NOMO-1 treated with DMSO at 0.1 percent for 48 hours (cell line): Measurements from ENCODE around the gene TMED3.
"Not testable (repeated sequence)": the region's sequence is repeated elsewhere in the genome, so short reads cannot be mapped to it uniquely, and the experiment has no call there.

ENCODE experiments used
- DNase-seq: peaks from one replicate; lab custom pipeline; 2025; ENCODE audit not compliant: unreplicated experiment; lab: John Stamatoyannopoulos, UW

The TMED3 gene

DNA sequence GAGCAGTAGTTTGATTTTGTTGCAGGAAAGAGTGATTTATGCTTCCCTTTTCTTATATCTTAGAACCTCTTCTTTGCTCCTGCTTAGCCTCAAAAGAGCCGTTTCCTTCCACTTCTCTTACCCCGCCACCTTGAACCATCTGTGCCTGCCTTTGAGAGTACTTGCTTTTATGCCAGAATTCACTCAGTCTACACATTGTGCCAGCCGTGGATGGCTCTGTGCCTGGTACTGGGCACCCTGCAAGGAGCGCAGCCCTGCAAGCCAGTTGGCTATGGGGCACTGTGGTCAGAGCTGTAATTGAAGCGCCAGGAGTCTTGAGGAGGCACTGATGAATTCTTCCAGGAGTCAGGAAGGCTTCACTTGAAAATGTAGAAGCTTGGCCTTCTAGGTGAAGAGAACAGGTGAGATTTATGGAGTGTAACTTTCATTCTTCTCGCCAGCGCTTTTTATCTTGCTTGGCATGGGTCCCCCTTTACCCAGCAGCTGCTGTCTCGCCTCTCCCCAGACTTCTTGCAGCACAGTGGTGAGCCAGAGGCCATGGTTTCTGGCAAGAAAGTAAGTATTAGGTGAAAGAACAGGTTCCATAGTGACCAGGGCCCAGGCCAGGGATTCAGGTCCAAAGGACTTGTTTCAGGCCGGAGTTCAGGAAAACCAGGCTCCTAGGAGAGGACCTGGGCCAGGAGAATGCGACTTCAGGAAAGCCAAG lies 4.9 kb downstream of the TMED3 start:
- DNase-seq = no peak

DNA sequence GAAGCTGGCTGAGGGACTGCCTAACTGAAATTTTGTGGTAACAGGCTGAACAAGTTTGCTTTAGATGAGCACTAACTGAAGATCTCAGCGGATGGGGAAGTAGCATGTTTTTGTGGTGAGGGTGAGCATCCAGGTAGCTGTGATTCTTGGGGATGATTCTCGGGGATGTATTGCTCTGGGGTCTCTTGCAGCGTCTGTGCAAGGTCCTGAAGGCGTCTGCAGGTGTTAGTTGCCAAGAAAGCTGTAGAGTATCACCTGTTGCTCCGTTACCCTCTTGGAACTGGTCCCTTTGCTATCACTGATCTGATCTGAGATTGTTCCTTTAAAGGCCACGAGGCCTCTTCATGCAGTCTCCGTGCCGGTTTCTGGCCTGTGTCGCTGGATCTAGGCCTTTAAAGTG lies 6.0 kb downstream of the TMED3 start:
- DNase-seq = no peak

DNA sequence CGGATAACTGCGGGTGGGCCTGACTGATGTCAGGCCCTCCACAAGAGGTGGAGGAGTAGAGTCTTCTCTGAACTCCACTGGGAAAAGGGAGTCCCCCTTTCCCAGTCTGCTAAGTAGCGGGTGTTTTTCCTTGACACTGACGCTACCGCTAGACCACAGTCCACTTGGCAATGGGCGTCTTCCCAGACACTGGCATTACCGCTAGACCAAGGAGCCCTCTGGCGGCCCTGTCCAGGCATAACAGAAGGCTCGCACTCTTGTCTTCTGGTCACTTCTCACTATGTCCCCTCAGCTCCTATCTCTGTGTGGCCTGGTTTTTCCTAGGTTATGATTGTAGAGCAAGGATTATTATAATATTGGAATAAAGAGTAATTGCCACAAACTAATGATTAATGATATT lies 9.1 kb downstream of the TMED3 start:
- not testable (repeated sequence) for DNase-seq

DNA sequence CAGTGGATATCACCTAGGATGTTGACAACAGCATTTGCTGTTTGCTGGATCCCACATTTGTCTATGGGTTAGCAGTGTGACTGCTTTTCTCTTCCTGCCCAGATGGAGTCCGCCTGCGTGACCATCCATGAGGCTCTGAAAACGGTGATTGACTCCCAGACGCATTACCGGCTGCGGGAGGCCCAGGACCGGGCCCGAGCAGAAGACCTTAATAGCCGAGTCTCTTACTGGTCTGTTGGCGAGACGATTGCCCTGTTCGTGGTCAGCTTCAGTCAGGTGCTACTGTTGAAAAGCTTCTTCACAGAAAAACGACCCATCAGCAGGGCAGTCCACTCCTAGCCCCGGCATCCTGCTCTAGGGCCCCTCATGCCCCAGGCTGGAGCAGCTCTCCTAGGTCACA lies 11.0 kb downstream of the TMED3 start:
- DNase-seq = no peak

DNA sequence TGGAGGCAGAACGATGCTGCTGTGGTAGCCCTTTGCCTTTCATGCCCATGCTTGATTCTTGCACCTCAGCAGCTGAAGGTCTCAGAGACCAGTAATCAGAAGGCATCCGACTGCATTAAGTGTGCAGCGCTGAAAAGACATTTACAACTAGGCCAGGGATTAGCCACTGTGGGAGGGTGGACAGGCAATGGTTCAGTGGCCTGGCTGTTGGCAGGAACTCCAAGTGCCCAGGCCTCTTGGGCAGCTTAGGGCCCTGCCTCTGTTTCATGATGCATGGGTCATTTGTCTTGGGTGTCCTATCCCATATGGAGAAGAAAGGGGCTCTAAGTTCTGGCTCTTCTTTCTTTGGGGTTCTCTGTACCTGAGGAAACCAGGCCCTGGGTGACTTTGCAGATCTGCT lies 11.4 kb downstream of the TMED3 start:
- no peak for DNase-seq

DNA sequence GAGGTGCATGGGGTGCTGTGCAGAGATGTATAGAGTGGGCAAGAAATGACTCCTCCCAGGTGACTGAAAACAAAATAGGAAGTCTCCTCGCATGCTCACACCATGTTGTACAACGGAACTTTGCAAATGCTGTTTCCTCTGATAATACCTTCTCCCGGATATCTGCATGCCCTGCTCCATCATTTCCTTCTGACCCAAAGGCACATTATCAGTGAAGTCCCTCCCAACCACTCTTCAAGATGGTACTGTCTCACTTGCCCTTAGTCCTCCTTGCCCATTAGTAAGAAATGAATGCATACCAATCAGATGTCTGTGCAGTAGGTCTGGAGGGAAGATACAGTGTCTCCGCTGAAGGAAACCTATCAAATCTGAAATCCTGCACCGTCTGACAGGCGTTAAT lies 12.0 kb downstream of the TMED3 start:
- DNase-seq = no peak

DNA sequence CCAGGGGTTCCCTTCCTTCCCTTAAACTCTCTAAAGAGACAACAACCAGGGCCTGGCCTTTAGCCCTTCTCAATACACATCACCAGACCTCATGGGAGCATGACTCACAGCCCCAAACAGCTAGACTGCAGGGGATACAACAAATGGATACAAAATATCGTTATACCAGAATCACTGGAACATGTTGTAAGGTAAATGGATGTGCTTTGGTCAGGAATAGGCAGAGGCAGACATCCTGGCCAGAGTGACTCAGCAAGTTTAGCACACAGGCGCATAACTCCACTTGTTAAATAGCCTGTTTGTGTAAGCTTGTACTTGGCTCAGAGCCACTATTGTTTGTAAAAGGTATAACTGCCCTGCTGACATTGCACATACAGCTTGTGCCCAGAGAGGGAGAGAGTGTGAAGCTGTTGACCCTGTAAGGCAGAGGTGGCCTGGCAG lies 18.3 kb downstream of the TMED3 start:
- no peak for DNase-seq

DNA sequence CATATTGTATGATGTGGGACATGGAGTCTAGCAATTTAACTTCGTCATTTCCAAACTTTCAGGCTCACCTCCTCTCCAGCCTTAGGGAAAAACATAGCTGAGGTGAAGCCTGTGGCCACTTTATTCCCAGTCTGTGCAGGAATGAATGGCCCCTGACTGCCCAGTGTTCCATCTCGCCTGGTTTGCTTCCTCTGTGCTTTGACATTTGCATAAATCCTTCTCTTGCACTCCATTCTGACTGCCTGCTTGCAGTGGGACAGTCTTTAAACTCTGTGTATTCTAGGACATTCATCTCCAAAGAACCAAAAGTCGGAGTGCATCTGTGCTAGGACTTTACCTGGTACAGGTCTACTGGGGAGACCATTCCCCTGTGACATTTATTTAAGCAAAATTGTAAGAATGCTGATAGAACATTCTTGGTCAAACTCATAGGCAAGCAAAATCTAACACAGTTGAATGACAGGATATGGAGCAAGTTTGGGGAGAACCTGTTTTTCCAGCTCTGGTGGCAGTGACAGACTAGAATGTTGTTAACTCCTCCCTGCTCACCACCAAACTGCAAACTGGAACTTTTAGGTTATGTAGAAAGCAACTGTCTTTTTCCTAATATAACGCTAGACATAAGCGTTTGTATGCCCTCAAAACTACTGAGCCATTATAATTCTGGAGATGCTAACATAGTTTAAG lies 22.1 kb downstream of the TMED3 start:
- no peak for DNase-seq

DNA sequence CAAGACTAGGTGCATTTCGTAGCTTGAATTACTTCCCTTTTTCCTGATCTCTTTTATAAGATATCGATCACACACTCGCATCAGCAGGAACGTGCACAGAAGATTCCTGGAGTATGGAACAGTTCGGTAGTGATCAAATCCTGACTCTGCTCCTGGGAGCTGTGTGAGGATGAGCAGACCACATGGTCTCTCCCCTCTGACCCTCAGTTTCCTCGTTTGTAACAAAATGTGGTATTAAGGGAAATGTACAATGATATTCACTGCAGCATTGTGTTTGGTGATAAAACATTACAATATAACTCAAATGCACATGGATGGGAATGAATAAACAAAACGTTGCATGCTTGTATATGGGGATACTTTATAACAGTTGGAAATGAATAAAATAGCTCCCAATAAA lies 26.7 kb downstream of the TMED3 start:
- no peak for DNase-seq

DNA sequence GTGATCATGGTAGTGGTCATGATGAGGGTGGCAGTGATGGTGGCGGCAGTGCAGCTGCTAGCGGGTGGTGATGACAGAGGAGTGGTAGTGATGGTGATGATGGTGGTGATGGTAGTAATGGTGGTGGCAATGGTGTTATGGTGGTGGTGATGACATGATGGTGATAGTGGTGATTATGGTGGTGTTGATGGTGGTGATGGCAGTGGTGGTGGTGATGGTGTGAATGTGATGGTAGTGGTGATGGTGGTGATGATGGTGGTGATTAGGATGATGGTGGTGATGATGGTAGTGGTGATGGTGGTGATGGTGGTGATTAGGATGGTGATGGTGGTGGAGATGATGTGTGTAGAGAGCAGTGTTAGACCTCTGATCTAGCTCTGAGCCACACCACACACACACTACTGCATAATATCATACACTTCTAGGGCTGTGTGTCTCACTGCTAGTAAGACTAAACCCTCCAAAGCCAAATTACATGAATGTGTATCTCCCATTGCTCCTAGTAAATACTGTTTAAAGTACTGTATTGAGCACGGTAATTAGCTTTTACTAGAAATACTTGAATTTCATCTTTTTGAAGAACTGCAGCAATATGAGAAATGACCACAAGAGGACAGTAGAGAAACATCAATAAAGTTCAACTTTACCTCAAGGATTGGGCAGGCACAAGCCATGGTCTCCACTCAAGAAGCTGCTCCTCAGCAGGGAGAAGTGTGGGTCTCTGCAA lies 28.8 kb downstream of the TMED3 start:
- DNase-seq = peak; percentile 4

DNA sequence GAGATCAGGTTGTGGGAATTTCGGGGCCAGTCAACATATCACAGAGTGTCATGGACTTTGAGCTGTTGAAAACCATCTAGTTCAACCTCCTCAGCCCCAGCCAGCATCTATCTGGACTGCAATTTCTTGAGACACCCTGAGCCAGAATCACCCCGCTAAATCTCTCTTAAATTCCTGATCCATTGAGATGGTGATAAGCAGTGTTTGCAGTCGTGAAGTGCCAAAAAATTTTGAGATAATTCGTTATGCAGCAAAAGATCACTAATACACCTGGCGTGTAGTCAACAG lies 29.3 kb downstream of the TMED3 start:
- no peak for DNase-seq

DNA sequence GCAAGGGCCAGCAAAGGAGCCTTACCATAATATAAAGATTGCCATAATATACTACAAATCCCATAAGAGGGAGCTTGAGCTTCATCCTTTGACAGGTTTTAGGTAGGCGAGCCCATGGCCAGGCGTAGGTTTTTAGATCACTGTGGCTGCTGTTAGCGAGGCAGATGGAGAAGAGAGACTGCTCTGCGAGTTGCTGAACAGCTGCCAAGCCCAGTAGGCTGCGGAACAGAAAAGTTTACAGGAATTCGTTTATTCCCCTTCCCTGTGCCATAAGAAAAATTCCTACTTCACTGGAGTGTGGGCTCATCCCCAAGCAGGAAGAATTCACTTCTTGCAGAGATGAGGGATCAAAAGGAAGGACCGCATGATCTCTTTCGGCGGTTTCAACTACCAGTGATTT lies 30.5 kb downstream of the TMED3 start:
- DNase-seq = no peak

DNA sequence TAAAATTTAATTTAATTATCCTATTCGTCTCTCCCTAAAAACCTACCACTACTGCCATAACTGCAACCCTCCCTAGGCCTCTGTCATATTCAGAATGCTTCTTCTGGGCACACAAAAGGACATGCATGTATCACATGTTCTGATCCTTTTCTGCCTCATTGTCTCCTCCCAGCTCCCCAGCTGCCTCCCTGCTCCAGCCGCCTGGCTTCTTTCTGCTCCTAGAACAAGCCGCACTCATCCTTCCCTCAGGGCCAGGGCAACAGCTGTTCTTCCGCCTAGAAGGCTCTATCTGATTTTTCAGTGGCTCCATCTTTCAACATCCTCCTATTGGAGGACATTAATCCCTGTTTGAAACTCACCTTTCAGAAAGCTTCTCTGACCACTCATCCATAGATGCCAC lies 38.6 kb downstream of the TMED3 start:
- DNase-seq = no peak

DNA sequence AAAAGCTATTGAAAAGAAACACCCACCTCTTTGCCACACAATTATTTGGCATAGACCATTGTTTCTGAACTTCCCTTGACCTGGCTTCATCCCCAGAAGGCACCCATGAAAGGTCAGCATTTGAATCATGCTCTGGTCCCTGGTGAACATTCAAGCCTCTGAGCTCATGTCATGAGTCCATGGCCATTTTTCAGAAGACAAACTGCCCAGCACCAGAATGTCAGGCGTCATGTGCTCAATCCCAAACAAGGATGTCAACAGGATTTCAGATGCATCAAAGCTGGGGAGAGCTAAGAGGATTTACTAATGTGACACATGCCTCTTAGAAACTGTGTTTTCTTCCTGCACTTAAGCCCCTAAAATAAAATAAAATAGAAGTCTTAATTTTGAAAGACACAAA lies 41.3 kb downstream of the TMED3 start:
- no peak for DNase-seq

DNA sequence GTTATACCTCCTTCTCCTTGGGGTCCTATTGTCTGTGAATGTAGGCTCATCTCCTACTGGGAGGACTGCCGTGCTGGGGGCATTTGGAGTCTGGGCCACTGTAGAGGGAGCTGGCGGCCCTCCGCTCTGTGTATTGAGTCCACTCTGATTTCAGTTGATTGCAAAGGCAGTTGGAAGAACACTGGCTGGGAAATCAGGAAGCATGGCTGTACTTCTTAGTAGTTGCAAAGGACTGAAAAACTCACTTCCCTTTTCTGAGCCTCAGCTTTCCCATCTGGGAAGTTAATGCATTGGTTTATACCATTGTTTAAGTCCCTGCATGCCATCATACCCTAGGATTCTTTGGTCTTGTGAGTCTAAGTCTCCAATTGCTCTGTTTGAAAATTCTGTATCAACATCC lies 46.7 kb downstream of the TMED3 start:
- no peak for DNase-seq

DNA sequence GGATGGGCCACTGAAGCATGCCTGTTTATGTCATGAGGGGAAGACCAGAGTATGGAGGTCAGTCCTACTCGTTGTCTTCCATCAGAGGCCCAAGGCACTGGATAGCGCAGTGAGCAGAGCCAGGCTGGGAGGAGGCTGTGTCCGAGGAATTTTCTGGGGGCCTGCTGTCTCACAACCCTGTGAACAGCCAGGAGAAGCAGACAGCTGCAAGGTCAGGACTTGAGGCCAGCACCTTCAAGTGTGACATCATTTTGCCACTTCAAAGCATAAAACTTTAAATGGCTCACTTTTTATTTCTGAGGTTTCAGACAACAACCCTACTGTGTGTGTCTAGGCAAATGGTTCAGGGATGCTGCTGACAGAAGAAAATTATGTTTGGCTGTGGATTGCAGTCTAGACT lies 47.2 kb downstream of the TMED3 start:
- no peak for DNase-seq

DNA sequence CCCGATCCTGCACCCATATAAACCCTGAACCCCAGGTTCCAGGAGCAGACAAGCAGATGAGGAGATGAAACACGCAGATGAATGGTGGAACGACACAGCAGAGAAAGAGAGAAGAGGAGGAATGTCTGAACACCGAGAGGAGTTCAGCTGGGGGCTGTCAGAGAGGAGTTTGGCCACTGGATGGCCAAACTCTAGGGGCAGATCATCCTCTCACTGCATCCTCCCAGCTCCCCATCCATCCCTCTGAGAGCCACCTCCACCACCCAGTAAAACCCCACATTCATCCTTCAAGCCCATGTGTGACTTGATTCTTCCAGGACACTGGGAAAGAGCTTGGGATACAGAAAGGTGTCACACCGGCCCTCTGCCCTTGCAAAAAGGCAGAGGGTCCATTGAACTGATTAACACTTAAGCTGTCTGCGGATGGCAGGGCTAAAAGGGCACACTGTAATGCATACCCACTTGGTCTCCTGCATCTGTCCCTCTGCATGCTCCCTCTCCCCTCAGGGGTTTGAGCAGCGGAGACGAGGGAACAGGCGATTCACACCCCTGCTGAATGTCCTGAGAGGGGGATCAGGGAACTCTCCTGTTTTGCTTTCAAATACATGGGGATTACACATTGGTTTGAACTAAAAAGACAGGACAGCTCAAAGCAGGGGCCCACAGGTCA lies 53.8 kb downstream of the TMED3 start:
- no peak for DNase-seq

DNA sequence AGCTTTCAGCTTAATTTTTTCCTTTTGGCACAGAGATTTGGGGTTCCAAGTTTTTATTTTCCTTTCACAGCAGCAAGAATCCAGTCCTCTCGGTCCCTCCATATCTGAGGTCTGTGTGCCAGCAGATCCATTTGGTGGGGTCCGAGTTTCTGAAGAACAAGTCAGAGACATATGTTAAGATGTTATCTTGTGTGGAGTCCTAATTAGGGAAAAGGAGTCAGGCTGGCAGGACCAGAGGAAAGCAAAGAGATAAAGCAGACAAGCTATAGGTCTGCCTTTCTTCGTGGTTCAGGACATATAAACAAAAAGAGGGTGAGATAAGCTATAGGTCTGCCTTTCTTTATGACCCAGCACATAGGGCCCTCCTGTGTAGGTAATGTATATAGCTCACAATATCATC lies 54.9 kb downstream of the TMED3 start:
- no peak for DNase-seq

DNA sequence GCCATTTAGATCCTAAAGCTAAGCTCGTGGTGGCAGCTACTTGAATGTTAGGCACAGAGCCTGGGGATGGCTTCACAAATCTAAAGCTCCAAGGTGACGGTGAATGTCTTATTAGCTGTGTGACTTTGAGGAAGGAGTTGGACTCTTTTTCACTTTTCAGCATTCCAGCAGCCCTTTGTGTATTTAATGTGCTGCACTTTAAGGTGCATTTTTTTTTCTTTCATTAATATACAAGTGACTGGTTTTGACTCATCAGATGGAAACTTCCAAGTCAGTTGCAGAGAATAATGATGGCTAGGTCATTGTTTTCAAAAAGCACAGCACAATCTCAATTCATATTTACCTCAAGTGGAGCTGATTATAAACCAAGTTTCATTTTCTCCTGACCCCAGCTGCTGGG lies 55.8 kb downstream of the TMED3 start:
- DNase-seq = no peak

DNA sequence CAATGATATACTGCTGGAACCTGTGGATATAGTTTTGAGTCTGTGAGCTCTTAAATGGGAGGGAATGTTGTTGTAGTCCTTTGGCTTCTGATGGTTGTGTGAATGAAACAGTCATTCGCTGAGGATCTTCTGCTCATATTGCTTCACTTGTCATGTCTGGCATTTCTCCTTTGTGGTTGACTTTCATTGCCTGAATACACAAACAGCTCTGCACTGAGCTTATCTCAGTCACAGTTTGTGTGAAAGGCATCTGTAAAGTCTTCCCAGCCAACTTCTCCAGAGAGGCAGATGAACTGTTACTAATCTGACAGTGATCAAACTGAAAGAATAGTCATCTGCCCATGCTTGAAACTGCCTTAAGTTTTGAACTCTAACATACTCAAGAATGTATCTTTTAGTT lies 59.8 kb downstream of the TMED3 start:
- DNase-seq = no peak

DNA sequence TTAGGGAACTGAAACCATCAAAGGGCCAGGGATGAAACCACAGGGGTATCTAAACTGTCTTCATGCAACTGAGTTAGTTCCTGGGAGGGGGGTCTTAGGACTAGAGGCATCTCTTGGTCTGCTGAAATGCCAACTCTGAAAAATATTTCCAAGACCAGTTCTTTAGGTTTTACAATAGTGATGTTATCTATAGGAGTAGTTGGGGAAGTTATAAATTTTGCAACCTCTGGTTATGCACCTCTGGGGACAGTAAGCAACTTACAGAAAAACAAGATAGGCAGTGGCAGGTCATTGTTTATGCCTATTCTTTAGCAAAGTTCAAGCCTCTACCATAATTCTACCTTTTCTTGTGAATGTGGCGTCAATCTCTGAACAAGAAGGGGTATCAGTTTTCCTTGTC lies 60.7 kb downstream of the TMED3 start:
- no peak for DNase-seq

DNA sequence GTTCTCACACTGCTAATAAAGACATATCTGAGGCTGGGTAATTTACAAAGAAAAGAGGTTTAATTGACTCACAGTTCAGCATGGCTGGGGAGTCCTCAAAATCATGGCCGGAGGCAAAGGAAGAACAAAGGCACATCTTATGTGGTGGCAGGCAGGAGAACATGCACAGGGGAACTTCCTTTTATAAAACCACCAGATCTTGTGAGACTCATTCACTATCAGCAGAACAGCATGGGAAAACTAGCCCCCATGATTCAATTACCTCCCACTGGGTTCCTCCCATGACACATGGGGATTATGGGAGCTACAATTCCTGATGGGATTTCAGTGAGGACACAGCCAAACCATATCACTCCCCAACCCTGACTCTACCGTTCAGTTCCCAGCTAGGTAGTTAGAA lies 61.5 kb downstream of the TMED3 start:
- DNase-seq = no peak
